Jurkat, Clone E6-1 (cell line): ENCODE results near the gene KLHL11. TPM values are rescaled to one million over a fixed set of nuclear protein-coding genes. Genes with fewer than 3 reads are reported as not detected.

Source experiments
- DNase-seq: peaks from one replicate; pipeline ENCODE4 v3.0.0-alpha.2; 2011; ENCODE audit warnings: low read depth, low spot score
- H3K4me3 ChIP-seq: 2 replicates; pipeline ENCODE4 v1.5.1; 2011; ENCODE audit warnings: mild to moderate bottlenecking, low read length, control low read depth, moderate library complexity
- polyA plus RNA-seq: library from polyadenylated mRNA; unstranded; fragments of >200 nt; gene quantifications from one replicate; pipeline ENCODE4 v1.2.1, GENCODE V29; 2012; ENCODE audit warnings: missing spikeins; ENCODE audit not compliant: insufficient read length, insufficient read depth

The KLHL11 gene
- 1.7 TPM for polyA plus RNA-seq

DNA sequence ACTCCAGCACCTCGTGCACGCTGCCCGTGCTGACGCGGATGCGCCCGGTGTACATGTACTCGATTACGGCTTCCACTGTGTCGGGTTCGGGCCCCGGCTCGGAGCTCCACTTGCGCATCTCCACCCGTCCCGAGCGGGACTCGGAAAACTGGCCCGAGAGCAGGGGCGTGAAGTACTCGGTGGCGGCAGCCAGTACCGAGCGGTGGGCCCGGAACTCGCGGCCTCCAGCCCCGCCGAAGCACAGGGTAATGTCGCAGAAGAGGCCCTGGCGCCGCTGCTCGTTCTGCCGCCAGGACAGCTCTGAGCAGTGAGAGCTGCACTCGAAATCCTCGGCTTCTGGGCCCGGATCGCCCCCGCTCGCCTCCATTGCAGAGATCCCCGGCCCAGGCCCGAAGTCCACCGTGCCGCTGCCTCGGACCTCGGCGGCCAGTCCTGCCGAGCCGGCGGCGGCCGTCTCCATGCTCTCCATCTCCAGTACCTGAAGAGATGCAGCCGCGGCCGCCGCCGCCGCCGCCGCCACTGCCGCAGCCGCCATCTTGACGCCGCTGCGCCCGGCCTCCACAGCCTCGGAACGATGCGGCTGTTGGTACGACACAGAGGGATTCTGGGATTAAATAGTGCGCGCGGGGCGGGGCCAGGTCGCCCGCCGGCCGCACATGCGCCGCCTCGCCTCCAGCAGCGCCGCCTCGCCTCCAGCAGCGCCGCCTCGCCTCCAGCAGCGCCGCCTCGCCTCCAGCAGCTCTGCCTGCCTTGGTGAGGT is at the start of gene KLHL11:
KLHL11 (minus strand) TSS at position 588 of the 760 bp plus-strand sequence; CDS start at position 535, 53 bp downstream.
- peak within 1 kb of the TSS; percentile 90 for H3K4me3 ChIP-seq
- DNase-seq, result peak; percentile 71

GRCh38 chr17:41915020-41915419 is 49.8 kb upstream of the KLHL11 start:
- DNase-seq, result no peak
- H3K4me3 ChIP-seq, result no peak overlapping the region

DNA sequence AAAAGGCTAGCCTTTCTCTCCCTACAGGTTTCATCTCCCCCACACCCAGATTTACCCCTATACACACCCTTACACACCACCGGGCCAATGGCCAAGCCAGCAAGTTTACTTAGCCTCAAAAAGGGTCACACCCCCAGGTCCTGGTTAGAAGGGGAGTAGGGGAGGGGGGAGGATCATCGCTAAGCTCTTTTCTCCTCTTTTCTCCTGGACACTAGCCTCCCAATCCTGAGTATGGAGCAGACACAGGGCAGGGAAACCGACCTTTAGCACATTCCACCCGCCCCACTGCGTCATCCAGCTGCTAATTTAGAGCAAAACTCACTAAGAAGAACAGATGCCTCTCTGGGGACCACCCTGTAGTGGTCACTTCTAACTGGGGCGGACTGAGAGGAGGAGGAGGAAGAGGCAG is 49.1 kb upstream of the KLHL11 start:
- no peak for DNase-seq
- no peak overlapping the region for H3K4me3 ChIP-seq

GRCh38 chr17:41913798-41914197 is 48.6 kb upstream of the KLHL11 start:
- no peak overlapping the region for H3K4me3 ChIP-seq
- no peak for DNase-seq

DNA sequence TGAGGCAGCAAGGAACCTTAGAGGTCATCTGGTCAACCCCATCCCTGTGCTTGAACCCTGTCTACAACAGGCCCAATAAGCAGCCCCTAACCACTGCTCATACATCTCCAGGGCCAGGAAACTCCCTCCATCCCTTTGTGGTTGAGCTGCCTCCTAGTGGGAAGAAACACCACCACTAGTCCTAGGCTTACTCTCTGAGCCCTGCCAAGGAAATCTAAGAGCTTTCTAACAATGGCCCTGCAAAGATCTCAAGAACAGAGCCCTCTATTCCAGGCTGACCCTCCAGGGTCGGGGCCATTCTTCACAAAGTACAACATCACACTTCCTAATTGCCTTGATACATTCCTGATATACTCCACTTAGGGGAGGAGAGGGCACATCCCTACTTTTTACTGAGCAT is 47.7 kb upstream of the KLHL11 start:
- DNase-seq, result no peak

DNA sequence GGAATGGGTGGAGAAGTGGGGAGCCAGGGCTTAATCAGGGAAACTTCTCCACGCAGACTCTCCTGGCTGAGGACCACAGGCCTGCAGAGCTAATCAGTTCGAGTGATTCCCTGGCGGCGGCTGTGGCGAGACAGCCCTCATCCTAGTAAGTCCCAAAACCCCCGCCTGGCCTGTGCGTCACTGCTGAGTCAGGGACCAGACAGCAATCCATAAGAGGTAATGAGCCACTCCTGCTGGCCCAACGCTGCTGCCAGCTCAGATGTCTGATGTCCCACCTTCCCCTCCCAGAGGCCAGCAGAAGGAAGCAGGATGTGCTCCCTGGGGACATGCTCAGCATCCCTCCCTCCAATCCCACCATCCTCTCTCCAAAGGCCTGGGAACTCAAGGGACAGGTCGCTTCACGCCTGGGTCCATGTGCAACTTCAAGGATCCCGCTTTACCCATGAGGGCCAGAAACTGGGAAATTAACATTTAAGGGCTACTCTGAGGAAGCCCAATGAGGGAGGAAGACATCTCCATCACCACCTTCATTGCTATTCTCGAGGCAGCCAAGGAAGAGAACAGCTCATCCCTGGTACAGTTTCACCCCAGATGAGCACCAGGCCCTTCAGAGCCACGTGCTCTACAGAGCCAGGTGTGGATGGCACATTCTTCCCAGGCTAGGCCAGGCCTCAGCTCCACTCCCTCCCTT is 45.6 kb upstream of the KLHL11 start:
- no peak for DNase-seq
- no peak overlapping the region for H3K4me3 ChIP-seq

More for the DNA sequence above, 47.7 kb upstream of the KLHL11 start:
- no peak overlapping the region for H3K4me3 ChIP-seq

DNA sequence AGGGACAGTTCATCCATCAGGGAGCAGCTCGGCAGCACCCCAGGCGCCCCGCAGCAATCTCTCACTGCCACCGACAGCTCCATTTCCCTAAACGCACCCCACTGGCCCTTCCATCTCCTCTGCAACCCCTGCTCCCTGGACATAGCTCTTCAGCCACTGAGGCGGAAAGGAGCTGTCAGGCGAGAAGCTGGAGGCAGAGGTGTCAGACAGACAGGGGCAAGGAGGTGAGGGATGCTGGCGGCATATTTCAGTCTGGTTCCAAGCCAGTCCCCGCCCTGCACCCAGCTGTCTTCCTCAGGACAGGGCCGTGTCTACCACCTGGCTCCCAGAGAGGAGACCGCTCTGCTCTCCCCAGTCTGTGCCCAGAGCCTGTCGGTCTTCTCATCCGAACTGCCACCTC is 43.9 kb upstream of the KLHL11 start:
- H3K4me3 ChIP-seq, result no peak overlapping the region
- no peak for DNase-seq

DNA sequence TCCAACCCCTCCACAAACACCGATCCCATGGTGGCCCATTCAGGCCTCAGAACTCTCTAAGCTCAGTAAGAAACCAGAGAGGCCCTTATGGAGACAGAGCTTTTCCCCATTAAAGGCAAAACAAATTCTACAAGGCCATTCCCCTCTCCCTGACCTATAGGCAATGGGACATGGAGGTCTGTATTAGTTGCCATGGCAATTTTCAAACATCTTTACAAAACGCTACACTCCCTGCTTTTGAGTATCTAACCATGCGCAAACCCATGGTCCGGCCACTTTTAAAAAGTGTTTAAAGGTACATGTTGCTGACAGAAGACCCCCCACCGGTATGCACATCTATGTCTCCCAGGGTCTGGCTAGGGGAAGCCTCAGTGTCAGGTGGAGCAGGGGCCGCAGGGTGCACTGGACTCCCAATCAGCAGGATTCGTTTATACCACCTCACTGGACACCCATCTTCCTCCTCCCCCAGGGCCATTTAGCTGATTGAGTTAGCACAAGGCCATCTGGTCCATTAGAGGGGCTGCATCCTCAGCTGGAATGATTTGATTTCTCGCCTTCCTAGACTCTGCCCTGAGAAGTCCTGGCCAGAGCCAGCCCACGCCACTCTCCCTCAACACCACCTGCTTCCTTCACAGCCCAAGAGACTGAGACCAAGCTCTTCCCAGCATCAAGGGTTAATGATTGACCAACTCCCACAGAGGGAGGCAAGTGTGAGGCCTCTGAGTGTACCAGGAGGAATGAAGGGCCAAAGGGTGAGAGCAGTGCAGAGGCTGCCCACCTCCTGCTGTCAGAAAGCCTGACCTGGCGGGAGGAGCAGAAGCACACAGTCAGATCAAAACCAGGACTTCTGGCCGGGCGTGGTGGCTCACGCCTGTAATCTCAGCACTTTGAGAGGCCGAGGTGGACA is 42.7 kb upstream of the KLHL11 start:
- DNase-seq, result no peak

GRCh38 chr17:41907185-41907556 is 41.9 kb upstream of the KLHL11 start:
- H3K4me3 ChIP-seq, result no peak overlapping the region
- DNase-seq, result no peak

More for the DNA sequence above, 42.7 kb upstream of the KLHL11 start:
- no peak overlapping the region for H3K4me3 ChIP-seq

GRCh38 chr17:41906465-41907184 is 41.4 kb upstream of the KLHL11 start:
- DNase-seq, result no peak
- no peak overlapping the region for H3K4me3 ChIP-seq

GRCh38 chr17:41905172-41905571 is 39.9 kb upstream of the KLHL11 start:
- no peak overlapping the region for H3K4me3 ChIP-seq
- no peak for DNase-seq

DNA sequence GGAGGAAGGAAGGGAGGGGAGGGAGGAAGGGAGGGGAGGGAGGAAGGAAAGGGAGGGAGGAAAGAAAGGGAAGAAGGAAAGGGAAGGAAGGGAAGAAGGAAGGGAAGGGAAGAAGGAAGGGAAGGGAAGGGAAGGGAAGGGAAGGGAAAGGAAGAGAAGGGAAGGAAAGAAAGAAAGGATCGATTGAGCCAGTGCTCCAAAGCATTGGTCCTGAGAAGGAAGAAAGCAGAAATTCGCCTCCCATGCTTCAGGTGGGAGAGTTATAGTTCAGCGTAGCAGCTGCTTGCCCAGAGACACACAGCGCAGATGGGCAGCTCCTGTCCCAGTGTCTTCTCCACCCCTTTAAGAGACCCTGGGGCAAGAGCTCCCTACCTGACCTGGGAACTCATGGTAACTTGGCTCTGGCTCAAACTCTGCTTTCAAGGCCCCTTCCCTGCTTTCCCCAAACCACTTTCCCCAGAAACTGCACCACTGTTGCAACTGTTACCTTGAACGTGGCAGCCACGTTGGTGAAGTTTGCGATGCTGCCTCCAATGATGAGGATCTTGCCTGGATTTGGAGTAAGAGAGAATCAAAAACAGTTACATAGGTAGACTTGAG is 39.1 kb upstream of the KLHL11 start:
- no peak overlapping the region for H3K4me3 ChIP-seq
- no peak for DNase-seq

DNA sequence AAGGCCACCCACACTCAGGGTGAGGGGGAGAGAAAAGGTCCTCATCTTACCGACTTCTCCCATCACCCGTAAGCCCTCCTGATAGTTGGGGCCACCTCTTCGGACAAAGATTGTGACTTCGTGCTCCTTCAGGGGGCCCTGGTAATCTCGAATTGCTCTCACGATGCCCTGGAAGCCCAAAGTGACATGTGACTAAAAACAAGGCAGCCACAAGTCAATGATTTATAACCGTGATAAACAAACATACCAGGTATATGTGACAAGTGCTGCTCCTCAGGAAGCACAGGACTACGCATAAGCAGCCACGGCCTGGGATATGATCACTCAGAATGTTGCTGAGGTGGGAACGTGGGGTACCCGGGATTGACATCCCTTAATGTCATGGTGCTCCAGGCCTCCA is 36.4 kb upstream of the KLHL11 start:
- no peak overlapping the region for H3K4me3 ChIP-seq
- DNase-seq, result no peak

GRCh38 chr17:41896726-41897125 is 31.5 kb upstream of the KLHL11 start:
- no peak overlapping the region for H3K4me3 ChIP-seq
- no peak for DNase-seq

DNA sequence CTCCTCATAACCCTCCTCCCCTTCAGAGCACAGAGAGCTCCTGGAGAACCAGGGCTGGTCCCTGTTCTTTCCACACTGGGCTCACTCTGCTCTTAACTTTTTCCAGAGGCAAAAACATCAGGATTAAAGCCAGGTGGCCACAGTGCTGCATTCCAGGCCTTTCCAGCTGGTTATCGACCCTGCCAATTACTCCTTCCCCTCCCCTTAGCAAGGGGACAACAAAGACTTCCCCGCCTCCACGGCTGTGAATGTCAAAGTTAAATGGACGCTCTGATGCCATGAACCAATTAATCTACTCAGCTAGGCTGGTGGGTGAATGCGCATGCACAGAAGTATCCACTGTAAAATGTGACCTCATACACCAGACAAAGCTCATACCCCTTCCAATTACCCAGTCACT is 30.4 kb upstream of the KLHL11 start:
- no peak for DNase-seq
- no peak overlapping the region for H3K4me3 ChIP-seq

- H3K4me3 ChIP-seq, result no peak overlapping the region
- DNase-seq, result no peak
These were observed 29.6 kb upstream of the KLHL11 start for GRCh38 chr17:41894791-41895331.

GRCh38 chr17:41893384-41893783 is 28.2 kb upstream of the KLHL11 start:
- H3K4me3 ChIP-seq, result no peak overlapping the region
- DNase-seq, result no peak

DNA sequence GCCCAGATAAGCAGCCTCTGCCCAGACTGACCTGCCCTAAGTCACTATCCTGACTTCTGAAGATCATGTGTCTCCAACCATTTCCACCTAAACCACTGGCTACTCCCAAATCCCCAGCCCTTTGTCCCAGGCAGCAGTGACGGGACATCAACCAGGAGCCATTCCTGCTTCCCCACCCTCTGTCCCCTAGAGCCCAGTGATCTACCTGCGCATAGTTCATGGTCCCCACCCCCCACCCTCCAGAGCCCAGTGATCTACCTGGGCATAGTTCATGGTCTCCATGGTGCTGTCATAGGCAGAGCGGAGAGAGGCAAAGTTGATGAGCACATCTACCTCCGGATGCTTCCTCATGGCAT is 26.8 kb upstream of the KLHL11 start:
- H3K4me3 ChIP-seq, result no peak overlapping the region
- DNase-seq, result no peak
